Endometrium (tissue), 2 donors: ENCODE measurements around the gene KRTAP12-1.

ENCODE experiments used
- FAIRE-seq: peaks from 2 replicates; lab custom pipeline; 2012; peaks lifted over from hg19 to GRCh38; lab: Jason Lieb, UNC
- donor health status: control.
- donor health status: control.

The KRTAP12-1 gene

GRCh38 chr21:44711327-44712202 is 29.6 kb upstream of the KRTAP12-1 start, which contains the start of gene TSPEAR:
TSS of gene TSPEAR (minus strand) at chr21:44711572. CDS start at chr21:44711514, 58 bp downstream.
- FAIRE-seq: no peak

- no peak for FAIRE-seq
Measured at GRCh38 chr21:44710756-44711326, 28.9 kb upstream of the KRTAP12-1 start.

DNA sequence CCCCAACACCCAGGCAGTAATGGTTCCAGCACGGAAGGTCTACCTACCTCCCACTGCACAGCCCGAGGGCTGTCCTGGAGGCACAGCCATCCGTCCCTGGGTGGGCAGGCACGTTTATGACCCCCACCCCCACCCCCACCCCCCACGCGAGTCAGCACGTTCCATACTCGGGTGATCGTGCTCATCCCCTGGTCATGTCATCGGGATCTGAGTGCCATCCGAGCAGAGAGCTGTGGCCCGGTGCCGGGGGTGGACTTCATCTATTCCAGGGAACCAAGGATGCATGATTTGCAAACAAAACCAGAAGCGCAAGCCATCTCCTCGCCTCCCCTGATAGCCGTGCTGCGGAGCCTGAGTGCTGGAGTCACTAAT is 28.3 kb upstream of the KRTAP12-1 start:
- FAIRE-seq: no peak

DNA sequence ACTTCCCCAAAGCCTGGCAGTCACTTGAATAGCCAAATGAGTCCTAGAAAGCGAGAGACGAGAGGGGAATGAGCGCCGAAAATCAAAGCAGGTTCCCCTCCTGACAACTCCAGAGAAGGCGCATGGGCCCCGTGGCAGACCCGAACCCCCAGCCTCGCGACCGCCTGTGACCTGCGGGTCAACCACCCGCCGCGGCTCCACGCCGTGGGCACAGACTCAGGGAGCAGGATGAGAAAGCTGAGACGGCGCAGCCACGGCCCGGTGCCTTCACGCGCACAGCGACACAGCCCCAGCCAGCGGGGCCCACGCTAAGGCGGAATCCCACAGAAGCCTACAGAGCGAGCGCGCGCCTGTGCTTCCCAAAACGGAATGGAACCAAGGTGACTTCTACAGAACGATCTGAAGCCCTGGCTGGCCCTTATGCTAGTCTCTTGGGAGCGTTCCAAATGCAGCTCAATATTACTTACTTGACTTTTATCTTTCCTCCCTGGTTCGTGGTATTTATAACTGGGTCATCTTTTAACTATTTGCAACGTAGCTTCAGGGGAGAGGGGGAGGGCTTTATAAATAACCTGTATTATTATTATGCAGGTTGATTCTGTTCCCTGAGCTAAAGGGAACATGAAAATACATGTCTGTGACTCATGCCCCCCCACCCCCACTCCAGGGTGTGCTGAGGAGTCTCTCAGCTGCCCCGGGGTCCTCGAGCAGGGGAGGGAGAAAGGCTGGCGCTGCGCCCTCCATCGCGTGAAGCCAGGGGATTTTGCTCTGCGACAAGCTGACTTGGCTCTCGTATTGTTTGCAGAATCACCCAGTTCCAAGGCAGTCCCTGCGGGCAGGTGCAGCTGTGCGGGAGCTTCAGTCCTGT is 27.7 kb upstream of the KRTAP12-1 start:
- no peak for FAIRE-seq

GRCh38 chr21:44708866-44709425 is 27.0 kb upstream of the KRTAP12-1 start:
- FAIRE-seq: no peak

DNA sequence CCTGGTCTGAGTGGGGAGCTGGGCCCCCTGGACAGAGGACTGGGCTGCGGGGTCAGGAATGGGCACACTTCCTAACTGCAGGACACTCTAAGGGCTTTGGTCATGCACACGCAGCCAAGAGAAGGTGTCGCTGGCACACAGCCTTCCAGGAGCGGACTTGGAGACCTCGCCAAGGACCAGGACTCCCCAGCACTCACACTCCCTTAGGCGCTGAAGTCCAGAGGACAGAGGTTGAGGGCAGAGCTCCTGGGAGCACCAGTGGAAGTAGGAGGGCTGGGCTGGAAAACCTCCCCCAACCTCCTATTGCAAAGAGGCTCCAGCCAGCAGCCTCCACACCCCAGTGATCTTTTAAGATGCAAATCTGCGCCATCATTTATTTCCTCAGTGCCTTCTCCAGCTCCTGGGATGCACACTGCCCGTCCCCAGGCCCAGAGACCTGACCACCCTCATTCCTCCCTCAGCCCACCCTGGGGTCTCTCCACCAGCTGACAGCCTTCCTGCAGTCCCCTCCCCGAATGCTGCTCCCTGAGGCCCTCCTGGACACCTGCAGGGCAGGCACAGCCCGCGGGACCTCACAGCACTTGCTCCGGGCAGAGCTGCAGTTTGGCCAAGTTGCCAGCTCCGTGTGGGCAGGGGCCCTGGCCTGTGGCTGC is 26.4 kb upstream of the KRTAP12-1 start:
- FAIRE-seq: no peak

DNA sequence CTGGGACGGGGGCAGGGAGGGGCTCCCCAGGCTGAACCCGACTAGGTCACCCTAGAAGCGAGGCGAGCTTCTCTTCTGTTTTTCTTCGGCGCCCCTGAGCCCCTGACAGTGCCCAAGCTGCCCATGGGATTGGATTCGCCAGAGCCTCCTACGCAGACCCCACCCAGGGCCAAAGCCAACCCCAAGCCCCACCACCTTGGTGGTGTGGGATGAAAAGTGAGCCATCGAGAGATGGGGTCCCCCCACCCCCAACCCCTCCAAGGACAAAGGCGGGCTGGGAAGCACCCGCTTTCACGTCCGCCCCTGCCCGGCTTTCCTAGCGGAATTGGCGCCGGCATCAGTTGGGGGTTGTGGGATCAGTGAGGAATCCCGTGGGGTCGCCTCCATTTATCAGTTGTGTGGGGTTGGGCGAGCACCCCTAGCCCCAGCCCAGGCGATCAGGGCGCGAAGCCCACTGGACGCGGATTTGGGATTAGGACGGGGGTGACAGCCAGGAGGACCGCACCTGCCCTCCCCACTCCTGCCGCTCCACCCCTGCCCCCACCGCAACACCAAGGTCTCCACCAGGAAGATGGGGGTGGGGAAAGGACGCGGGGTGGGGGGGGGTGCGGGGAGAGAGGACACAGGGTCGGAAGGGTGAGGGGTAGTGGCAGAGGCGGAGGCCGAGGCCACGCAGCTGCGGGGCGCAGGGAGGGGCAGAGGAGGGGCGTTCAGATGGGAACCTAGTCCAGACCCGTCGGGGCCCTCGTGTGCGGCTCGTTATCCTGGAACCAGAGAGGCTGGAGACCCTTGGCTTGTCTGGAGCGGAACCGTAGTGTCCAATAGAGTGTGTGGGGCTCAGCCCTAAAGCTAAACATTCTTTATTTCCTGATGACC is 25.0 kb upstream of the KRTAP12-1 start:
- no peak for FAIRE-seq

DNA sequence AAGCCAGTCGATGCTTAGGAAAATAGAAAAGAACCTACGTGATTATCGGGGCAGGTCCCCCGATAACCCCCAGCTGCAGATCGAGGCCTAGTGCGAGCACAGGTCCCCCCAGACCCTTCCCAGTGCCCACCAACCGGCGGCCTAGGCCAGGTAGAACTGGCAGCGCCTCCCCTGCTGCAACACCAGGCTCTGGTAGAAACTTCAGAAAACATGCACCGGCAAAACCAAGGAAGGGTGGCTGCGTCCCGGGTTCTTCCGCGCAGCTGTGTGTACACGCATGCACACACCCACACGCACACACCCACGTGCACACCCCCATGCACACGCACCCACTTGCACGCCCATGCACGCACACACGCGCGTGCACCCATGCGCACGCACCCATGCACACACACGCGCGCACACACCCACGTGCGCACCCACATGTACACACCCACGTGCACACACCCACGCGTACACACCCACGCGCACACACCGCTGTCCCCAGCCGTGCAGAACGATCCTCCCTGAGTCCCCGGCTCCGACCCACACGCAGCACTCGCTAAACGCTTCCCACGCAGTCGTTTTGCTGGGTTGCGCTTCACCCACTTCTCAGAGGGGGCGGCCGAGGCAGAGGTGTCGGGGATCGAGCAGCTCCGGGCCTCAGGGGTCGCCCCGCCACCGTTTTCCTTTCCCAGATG is 24.2 kb upstream of the KRTAP12-1 start:
- no peak for FAIRE-seq

DNA sequence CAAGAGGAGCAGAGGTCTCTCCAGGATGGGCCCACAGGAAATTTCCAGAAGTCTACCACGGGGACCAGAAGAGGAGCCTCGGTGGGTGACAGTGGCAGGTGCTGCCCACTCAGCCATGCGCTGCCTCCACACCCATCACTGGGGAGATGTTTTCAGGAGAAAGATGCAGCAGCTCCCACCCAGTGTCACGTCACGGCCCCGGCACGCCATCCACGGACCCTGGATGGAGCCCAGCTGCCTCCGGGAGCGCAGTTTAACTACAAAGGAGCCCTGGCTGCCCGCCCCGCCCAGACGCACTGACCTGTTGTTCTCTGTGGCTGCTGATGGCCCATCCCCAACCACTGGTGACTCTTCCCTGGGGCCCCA is 22.7 kb upstream of the KRTAP12-1 start:
- no peak for FAIRE-seq

- no peak for FAIRE-seq
Measured at GRCh38 chr21:44703731-44704635, 22.0 kb upstream of the KRTAP12-1 start.

- FAIRE-seq: no peak
Measured at GRCh38 chr21:44702973-44703730, 21.2 kb upstream of the KRTAP12-1 start.

GRCh38 chr21:44702111-44702972 is 20.4 kb upstream of the KRTAP12-1 start:
- FAIRE-seq: no peak

DNA sequence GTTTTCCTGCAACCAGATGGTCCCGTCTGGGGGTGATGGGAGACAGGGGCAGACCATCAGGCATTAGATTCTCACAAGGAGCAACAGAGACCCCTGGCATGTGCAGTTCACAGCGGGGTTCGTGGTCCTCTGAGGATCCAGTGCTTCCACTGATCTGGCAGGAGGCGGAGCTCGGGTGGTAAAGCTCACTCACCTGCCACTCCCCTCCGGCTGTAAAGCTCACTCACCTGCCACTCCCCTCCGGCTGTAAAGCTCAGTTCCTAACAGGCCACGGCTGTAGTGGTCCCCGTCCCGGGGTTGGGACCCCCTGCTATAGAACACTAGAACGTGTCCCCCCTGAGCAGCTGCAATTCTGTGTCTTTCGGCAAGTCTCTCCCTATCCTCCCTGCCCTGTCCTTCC is 19.6 kb upstream of the KRTAP12-1 start:
- FAIRE-seq: no peak

GRCh38 chr21:44701023-44701400 is 19.0 kb upstream of the KRTAP12-1 start:
- no peak for FAIRE-seq

DNA sequence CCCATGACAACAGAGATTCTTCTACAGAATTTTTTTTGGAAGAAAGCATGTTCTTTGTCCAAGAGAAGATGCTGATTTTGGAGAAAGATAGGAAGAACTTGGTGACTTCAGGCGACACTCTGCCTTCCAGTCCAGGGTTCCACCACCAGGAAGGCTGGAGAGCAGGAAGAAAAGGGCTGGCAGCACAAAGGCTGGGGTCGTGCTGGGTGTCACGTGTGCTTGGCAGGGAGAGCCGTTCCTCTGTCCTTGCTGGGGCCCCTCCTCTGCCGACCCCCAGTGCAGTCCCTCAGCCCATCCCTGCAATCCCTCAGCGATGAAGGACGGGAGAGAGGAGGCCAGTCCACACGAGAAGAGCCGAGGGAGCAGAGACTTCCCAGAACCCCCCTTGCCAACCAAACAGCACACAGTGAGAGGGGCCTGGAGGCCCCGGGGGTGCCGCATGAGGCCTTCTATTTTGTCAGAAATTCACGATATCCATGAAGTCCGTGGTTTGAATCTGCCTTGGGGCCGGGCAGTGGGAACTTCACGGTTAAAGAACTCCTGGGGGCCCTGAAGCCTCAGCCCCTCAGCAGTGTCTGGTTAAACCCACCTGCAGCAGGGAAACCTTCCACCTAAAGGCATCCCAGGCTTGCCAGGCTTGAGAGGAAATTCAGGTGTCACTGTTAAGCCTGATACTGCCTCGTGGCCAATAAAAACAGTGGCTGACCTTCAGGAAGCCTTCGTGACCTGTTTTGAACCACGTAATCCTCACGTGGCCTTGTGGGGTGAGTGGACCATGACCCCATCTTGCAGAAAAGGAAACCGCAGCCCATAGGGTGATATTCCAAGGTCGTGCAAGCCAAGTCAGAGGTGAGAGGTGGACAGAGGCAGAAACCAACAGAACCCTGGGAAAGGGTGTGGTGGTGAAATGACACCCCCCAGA is 18.4 kb upstream of the KRTAP12-1 start:
- no peak for FAIRE-seq

GRCh38 chr21:44699502-44700001 is 17.6 kb upstream of the KRTAP12-1 start:
- no peak for FAIRE-seq
